MM.1S (cell line): ENCODE data around the gene FASTK.

Source experiments
- DNase-seq: peaks from one replicate; pipeline ENCODE4 v3.0.0-alpha.2; 2015
- H2AFZ ChIP-seq: fragments of 300-600 bp; sonication (generic); 2 replicates; pipeline ENCODE4 v1.6.0; 2016; ENCODE audit warnings: antibody characterized with exemption, low read length
- H3F3A ChIP-seq: fragments of 300-600 bp; sonication (generic); 2 replicates; pipeline ENCODE4 v1.6.1; 2016; ENCODE audit warnings: mild to moderate bottlenecking, antibody characterized with exemption, low read length, moderate library complexity, mixed read lengths; ENCODE audit not compliant: insufficient read depth
- H3K27ac ChIP-seq: fragments of 300-600 bp; sonication (generic); 2 replicates; pipeline ENCODE4 v1.5.1; 2016; ENCODE audit warnings: mild to moderate bottlenecking, low read length
- H3K27me3 ChIP-seq: fragments of 300-600 bp; sonication (generic); replicated peaks from 2 replicates; pipeline ENCODE4 v1.6.0; 2016; ENCODE audit warnings: low read length; ENCODE audit not compliant: insufficient read depth
- H3K36me3 ChIP-seq: fragments of 300-600 bp; sonication (generic); replicated peaks from 2 replicates; pipeline ENCODE4 v1.6.1; 2016; ENCODE audit warnings: mild to moderate bottlenecking, low read length, mixed read lengths; ENCODE audit not compliant: insufficient read depth
- H3K4me1 ChIP-seq: fragments of 300-600 bp; sonication (generic); 2 replicates; pipeline ENCODE4 v1.6.1; 2016; ENCODE audit warnings: low read length, mixed read lengths
- H3K4me2 ChIP-seq: fragments of 300-600 bp; sonication (generic); 2 replicates; pipeline ENCODE4 v1.6.0; 2016; ENCODE audit warnings: low read depth, low read length
- H3K4me3 ChIP-seq: fragments of 300-600 bp; sonication (generic); 2 replicates; pipeline ENCODE4 v1.5.1; 2016; ENCODE audit warnings: low read length, mixed read lengths
- H3K79me2 ChIP-seq: fragments of 300-600 bp; sonication (generic); 2 replicates; pipeline ENCODE4 v1.6.1; 2016; ENCODE audit warnings: mixed run types, low read length, mixed read lengths
- H3K9ac ChIP-seq: fragments of 300-600 bp; sonication (generic); 2 replicates; pipeline ENCODE4 v1.6.1; 2016; ENCODE audit warnings: low read length, mixed read lengths
- H3K9me2 ChIP-seq: fragments of 300-600 bp; sonication (generic); replicated peaks from 2 replicates; pipeline ENCODE4 v1.6.1; 2016; ENCODE audit warnings: mild to moderate bottlenecking, low read length, mixed read lengths; ENCODE audit not compliant: insufficient read depth
- H3K9me3 ChIP-seq: fragments of 300-600 bp; sonication (generic); replicated peaks from 2 replicates; pipeline ENCODE4 v1.6.1; 2016; ENCODE audit warnings: mild to moderate bottlenecking, low read length, mixed read lengths; ENCODE audit not compliant: insufficient read depth
- H4K20me1 ChIP-seq: fragments of 300-600 bp; sonication (generic); 2 replicates; pipeline ENCODE4 v1.6.1; 2016; ENCODE audit warnings: mild to moderate bottlenecking, low read length, moderate library complexity, mixed read lengths; ENCODE audit not compliant: insufficient read depth
- EZH2 ChIP-seq: fragments of 300-600 bp; sonication (generic); optimal IDR thresholded peaks from 2 replicates; pipeline ENCODE3; 2017; ENCODE audit warnings: low read depth, mild to moderate bottlenecking, antibody characterized with exemption, low read length, mixed read lengths
- EZH2phosphoT487 ChIP-seq: fragments of 300-600 bp; sonication (generic); IDR thresholded peaks from 2 replicates; pipeline ENCODE4 v1.6.1; 2018; ENCODE audit warnings: antibody characterized with exemption, low read length
- TF ChIP-seq, protein P1 (sequence below): fragments of 300-600 bp; sonication (generic); IDR thresholded peaks from 2 replicates; pipeline ENCODE4 v1.5.1; 2016; ENCODE audit warnings: antibody characterized with exemption, low read length, mixed read lengths

FASTK gene

DNA sequence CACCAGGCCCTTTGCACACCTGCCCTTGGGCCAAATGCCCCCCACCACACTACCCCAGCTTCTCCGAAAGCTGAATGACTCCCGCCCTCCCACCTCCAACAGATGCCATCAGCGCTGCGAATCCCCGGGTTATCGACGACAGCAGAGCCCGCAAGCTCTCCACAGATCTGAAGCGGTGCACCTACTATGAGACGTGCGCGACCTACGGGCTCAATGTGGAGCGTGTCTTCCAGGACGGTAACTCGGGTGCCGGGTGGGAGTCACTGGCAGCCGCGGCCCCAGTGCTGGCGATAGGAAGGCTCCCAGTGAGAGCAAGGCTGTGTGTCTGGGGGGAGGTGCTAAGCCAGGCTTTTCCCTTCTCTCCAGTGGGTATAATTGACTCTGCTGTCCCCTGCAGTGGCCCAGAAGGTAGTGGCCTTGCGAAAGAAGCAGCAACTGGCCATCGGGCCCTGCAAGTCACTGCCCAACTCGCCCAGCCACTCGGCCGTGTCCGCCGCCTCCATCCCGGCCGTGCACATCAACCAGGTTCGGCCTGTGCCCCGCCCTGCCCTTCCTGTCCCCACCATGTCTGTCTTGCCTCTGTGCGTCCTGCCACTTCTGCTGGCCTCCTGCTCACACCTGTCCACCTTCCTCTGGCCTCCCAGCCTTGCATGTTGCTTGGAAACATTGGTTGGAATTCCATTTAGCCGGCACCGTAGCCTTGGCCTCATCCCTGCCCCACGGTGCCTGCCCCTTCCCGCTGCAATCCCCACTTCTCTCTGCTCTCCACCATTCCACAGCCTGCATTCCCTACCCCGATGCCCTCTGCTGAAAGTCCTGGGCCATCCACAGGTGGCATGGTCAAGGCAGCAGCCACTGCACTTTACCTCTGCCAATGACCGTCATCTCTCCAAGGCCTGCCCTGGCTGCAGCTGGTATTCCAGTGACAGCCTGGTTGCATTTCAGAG, 37.8 kb upstream of the FASTK start:
- no peaks in the 10 kb centered on the region for H3F3A ChIP-seq
- no peak overlapping the region for H3K4me2 ChIP-seq
- no peak for TF ChIP-seq EZH2
- no peak for TF ChIP-seq EZH2phosphoT487
- TF ChIP-seq, protein P1, sequence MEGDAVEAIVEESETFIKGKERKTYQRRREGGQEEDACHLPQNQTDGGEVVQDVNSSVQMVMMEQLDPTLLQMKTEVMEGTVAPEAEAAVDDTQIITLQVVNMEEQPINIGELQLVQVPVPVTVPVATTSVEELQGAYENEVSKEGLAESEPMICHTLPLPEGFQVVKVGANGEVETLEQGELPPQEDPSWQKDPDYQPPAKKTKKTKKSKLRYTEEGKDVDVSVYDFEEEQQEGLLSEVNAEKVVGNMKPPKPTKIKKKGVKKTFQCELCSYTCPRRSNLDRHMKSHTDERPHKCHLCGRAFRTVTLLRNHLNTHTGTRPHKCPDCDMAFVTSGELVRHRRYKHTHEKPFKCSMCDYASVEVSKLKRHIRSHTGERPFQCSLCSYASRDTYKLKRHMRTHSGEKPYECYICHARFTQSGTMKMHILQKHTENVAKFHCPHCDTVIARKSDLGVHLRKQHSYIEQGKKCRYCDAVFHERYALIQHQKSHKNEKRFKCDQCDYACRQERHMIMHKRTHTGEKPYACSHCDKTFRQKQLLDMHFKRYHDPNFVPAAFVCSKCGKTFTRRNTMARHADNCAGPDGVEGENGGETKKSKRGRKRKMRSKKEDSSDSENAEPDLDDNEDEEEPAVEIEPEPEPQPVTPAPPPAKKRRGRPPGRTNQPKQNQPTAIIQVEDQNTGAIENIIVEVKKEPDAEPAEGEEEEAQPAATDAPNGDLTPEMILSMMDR, result no peak
- H3K27me3 ChIP-seq, result no peaks in the 10 kb centered on the region
- H4K20me1 ChIP-seq, result no peaks in the 10 kb centered on the region
- H3K9ac ChIP-seq, result no peak overlapping the region
- DNase-seq, result no peak
- no peak overlapping the region for H2AFZ ChIP-seq
- no peaks in the 10 kb centered on the region for H3K9me3 ChIP-seq
- no peak overlapping the region for H3K27ac ChIP-seq
- H3K36me3 ChIP-seq, result no peaks in the 10 kb centered on the region
- H3K4me1 ChIP-seq, result no peaks in the 10 kb centered on the region
- H3K4me3 ChIP-seq, result no peak overlapping the region
- peaks cover 12% of the 10 kb centered on the region for H3K79me2 ChIP-seq
- H3K9me2 ChIP-seq, result no peaks in the 10 kb centered on the region

GRCh38 chr7:151117565-151117964, 37.0 kb upstream of the FASTK start:
- H3K9ac ChIP-seq, result no peak overlapping the region
- no peaks in the 10 kb centered on the region for H3K9me2 ChIP-seq
- no peaks in the 10 kb centered on the region for H3K9me3 ChIP-seq
- no peaks in the 10 kb centered on the region for H3K36me3 ChIP-seq
- H3K79me2 ChIP-seq, result peaks cover 18% of the 10 kb centered on the region
- H3K27me3 ChIP-seq, result no peaks in the 10 kb centered on the region
- H2AFZ ChIP-seq, result no peak overlapping the region
- no peak overlapping the region for H3K4me3 ChIP-seq
- no peak for DNase-seq
- no peak overlapping the region for H3K4me2 ChIP-seq
- no peaks in the 10 kb centered on the region for H3K4me1 ChIP-seq
- H3F3A ChIP-seq, result no peaks in the 10 kb centered on the region
- H3K27ac ChIP-seq, result no peak overlapping the region
- H4K20me1 ChIP-seq, result no peaks in the 10 kb centered on the region
- TF ChIP-seq, protein P1, result no peak
- TF ChIP-seq EZH2 (no peak), EZH2phosphoT487 (no peak)

- Histone ChIP-seq H3K4me3 (no peak overlapping the region), H3K4me2 (no peak overlapping the region), H3K27ac (no peak overlapping the region), H2AFZ (no peak overlapping the region), H3K36me3 (no peaks in the 10 kb centered on the region), H3K9ac (no peak overlapping the region), H3K79me2 (peaks cover 26% of the 10 kb centered on the region), H3K27me3 (no peaks in the 10 kb centered on the region), H3K4me1 (no peaks in the 10 kb centered on the region), H3K9me3 (no peaks in the 10 kb centered on the region), H3F3A (no peaks in the 10 kb centered on the region), H4K20me1 (no peaks in the 10 kb centered on the region), H3K9me2 (no peaks in the 10 kb centered on the region)
- no peak for DNase-seq
- TF ChIP-seq EZH2 (no peak), EZH2phosphoT487 (no peak)
- TF ChIP-seq, protein P1, result no peak
These were observed 36.2 kb upstream of the FASTK start for GRCh38 chr7:151116603-151117440.
